ENCODE results near the gene HIRA. TPM values are rescaled to one million over a fixed set of nuclear protein-coding genes. Genes with fewer than 3 reads are reported as not detected.

Gene HIRA
- total RNA-seq, 1 experiment from 2014 or later: 22.9 TPM

DNA sequence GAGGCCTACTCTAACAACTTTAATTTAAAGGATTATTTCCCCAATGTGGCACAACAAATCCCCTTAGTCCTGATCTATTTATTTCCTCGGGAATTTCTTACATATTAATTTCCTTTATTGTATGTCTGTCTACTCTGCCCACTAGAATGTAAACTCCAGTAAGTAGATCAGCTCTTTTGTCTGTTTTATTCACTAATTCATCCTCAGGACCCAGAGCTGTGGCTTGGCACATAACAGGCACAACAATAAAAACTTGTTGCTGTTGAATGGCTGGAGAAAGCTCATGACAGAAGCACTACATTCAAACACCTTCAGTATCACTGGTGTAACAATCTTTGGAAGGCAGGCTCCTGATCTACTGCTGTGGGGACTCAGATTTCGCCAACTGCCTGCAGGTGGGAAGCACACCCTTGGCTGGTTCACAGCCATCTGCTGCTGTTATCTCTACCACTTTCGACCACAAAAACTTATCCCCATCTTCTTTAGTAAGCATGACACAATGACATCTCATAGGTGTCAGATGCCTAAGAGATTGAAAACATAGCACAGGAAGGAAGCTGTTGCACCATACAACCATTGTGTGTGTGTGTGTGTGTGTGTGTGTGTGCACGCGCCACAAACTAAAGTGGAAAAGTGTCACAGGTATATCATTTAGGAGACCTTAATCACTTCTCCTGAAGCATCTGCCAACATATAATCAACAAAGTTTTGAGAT lies 11.9 kb downstream of the HIRA start:
- in situ Hi-C loops (cut with HindIII; ENCODE audit: low pct_unique_long_range_greater_than_20kb, low sequenced_read_pairs): no loop called here
- no peak for DNase-seq (ENCODE audit: low read depth)

DNA sequence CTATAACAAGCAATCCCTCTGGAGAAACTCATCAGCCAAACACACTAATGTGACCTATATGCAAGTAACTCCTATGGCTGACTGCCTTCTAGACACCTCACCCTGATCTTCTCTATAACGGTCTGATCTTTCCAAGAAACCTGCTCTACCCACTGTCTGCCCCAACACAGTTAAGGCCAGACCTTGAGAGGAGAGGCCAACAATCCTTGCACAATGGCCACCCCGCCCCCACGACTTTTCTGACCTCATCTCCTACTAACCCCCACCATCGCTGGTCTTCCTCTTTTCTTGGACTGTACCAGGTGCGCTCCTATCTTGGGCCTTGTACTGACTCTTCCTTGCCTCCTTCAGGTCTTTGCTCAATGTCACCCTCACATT lies 12.5 kb downstream of the HIRA start:
- in situ Hi-C loops (cut with HindIII; ENCODE audit: low pct_unique_long_range_greater_than_20kb, low sequenced_read_pairs): no loop called here

GRCh38 chr22:19412923-19413322 lies 18.6 kb downstream of the HIRA start:
- in situ Hi-C loops (cut with HindIII; ENCODE audit: low pct_unique_long_range_greater_than_20kb, low sequenced_read_pairs): no loop called here
- no peak for DNase-seq (ENCODE audit: low read depth)

More for the DNA sequence above, 12.5 kb downstream of the HIRA start:
- DNase-seq (ENCODE audit: low read depth): no peak

DNA sequence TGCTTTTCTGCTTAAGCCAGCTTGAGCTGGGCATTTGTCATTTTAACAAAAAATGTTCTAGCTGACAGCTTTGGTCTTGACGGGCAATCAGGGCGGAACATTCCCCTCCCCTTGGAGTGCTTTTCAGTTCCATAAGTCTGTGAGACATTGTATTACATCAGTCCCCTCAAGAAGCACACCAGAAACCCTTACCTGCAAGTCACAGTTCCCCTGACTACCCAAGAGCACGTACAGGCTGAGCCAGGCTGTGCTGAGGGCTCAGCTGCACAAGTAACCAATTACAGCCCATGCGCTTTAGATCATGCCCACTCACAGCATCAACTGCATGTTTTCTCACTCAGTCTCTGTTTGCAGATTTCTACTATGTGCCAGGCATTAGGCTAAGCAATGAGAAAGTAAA lies 19.1 kb downstream of the HIRA start:
- in situ Hi-C loops (cut with HindIII; ENCODE audit: low pct_unique_long_range_greater_than_20kb, low sequenced_read_pairs): no loop called here
- DNase-seq (ENCODE audit: low read depth): no peak

- in situ Hi-C loops (cut with HindIII; ENCODE audit: low pct_unique_long_range_greater_than_20kb, low sequenced_read_pairs): no loop called here
Observed at GRCh38 chr22:19411690-19412045, 19.9 kb downstream of the HIRA start.

GRCh38 chr22:19410941-19411689 lies 20.4 kb downstream of the HIRA start:
- DNase-seq (ENCODE audit: low read depth): no peak
- in situ Hi-C loops (cut with HindIII; ENCODE audit: low pct_unique_long_range_greater_than_20kb, low sequenced_read_pairs): no loop called here

More at GRCh38 chr22:19411690-19412045, 19.9 kb downstream of the HIRA start:
- DNase-seq (ENCODE audit: low read depth): no peak

DNA sequence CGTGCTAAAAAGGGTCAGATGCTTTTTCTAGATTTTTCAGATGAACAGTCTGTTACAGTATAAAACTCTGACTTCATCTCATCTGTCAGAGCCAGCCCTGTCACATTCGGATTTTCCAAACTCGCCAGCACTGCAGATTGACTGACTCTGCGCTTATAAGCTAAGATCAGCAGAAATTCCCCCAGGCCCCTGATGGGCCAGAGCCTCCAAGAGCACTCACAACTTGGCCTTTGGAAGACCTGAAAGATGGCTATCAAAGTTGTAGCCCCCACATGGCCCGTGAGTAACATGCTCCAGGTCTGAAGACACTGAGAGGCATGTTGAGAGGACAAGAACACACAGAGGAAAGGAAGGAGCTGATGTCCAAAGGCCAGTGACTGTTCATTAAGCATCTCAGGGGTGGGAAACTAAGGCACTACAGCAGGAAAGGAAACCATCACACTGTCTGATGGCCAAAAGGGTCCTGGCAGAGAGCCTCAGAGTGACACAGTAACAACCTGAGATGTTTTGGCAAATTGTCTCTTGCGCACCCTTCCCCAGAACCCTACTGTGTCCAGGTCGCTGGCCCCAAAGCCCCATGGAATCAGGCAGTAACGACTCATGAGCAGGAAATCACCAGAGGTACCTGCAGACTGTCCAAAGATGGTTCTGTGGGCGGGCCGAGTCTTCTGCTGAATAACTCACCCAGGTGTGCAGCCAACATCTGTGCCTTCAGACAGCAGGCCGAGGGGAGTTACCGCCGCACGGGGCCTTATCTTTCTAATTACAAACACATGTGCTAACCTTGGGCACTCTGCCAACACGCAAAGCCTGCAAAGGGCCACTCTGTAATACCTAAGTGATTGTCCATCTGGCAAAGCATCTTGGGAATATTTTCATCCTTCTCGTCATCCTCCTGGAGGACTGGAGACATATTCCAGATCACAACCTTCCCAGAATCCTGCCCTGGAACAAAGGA lies 23.6 kb downstream of the HIRA start:
- no peak for DNase-seq (ENCODE audit: low read depth)
- in situ Hi-C loops (cut with HindIII; ENCODE audit: low pct_unique_long_range_greater_than_20kb, low sequenced_read_pairs): no loop called here

DNA sequence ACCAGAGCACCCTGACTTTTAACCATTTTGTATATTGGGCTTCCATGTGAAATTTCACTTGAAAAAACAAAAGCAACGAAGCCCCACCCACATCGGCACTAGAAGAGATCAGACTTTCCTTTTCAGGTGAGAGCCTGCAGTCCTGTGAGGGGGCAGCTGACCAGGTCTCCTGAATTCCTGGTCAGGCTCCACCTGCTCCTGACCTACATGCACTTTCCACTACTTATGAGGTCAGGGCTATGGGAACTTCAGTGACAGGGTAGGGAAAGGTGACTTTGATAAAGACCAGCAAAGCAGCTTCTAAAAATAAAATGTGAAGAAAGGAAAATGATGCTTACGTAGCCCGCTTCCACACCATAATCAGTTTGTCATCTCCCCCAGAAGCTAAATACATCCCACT lies 24.7 kb downstream of the HIRA start:
- no peak for DNase-seq (ENCODE audit: low read depth)
- in situ Hi-C loops (cut with HindIII; ENCODE audit: low pct_unique_long_range_greater_than_20kb, low sequenced_read_pairs): no loop called here

DNA sequence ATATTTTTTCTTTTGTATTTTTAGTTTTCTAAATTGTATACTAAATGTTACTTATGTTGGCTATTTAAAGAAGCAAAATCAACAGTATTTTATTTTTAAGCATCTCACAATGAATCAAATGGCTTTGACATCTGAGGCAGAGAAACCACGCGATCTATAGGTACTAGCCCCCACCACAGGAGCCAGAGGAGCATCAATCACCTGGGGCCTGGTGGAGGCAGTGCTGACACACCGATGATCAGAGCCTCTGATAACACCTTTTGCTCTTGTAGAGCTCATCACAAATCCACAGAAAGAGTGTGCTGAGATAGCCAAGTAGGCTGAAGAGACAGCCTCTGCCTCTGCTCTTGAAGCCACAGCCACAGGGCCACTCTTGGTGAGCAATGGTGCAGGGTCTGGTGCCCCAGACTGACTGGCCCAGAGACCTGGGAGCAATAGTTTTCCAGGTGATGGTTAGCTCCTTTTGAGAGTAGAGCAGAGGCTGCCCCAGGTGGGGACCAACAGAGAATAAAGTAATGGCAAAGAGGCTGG lies 25.2 kb downstream of the HIRA start:
- in situ Hi-C loops (cut with HindIII; ENCODE audit: low pct_unique_long_range_greater_than_20kb, low sequenced_read_pairs): no loop called here

DNA sequence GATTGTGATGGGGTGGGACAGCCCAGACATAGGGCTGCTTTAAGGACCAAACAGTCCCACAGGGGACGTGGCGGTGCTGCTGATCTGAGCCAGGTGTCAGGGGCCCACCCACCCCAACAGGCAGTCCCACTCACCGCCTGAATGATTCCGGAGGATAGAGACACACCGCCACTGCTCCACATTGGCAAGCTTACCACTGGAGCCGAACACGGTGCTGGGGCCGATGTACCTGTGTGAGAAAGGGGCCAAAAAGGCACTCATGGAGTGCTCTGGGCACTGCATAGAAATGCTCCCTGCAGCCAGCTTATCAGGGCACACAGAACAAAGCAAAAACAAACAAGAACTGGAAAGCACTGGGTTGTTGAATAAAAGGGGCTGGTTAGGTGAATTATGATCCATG lies 25.9 kb downstream of the HIRA start:
- in situ Hi-C loops (cut with HindIII; ENCODE audit: low pct_unique_long_range_greater_than_20kb, low sequenced_read_pairs): no loop called here
- DNase-seq (ENCODE audit: low read depth): no peak

More for the DNA sequence above, 25.2 kb downstream of the HIRA start:
- DNase-seq (ENCODE audit: low read depth): no peak

DNA sequence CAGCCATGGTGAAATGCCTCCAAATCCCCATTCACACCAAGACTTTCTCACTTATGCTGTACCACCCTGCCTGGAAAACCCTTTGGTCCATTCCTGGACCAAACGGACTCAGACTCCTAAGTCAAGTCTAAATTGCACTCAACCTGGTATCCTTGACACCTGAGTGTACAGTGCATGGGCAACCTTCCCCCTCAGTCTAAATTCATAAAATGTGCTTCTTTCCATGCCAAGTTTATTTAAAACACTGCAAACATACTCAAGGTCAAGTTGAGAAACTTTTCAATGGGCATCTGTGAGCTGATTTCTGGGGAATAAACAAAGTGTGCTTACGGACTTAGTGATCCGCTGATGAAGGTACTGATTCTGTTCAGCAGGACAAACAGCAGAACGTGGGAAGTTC lies 26.4 kb downstream of the HIRA start:
- in situ Hi-C loops (cut with HindIII; ENCODE audit: low pct_unique_long_range_greater_than_20kb, low sequenced_read_pairs): no loop called here
- DNase-seq (ENCODE audit: low read depth): no peak

DNA sequence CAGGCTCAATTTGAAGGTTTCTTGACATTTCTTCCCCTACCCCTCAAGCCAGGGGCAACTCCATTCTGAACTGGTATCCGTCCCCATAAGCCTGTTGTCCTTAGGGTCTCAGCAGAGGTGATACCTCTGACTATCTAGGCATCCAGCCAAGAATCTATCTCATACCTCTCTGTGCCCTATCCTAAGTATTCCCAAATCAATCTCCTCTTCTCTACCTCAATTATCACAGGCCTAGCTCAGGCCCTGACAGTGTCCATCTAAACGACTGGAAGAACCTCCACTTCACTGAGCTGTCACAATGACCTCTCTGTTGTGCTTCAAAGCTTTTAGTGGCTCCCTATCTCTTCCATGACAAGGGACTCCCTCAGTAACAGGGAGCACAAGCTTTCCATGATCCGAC lies 26.9 kb downstream of the HIRA start:
- in situ Hi-C loops (cut with HindIII; ENCODE audit: low pct_unique_long_range_greater_than_20kb, low sequenced_read_pairs): no loop called here

GRCh38 chr22:19402642-19403191 lies 28.8 kb downstream of the HIRA start:
- in situ Hi-C loops (cut with HindIII; ENCODE audit: low pct_unique_long_range_greater_than_20kb, low sequenced_read_pairs): no loop called here
- no peak for DNase-seq (ENCODE audit: low read depth)

More for the DNA sequence above, 26.9 kb downstream of the HIRA start:
- DNase-seq (ENCODE audit: low read depth): no peak

GRCh38 chr22:19401483-19401882 lies 30.1 kb downstream of the HIRA start:
- in situ Hi-C loops (cut with HindIII; ENCODE audit: low pct_unique_long_range_greater_than_20kb, low sequenced_read_pairs): no loop called here
- DNase-seq (ENCODE audit: low read depth): no peak

GRCh38 chr22:19400881-19401280 lies 30.7 kb downstream of the HIRA start:
- DNase-seq (ENCODE audit: low read depth): no peak
- in situ Hi-C loops (cut with HindIII; ENCODE audit: low pct_unique_long_range_greater_than_20kb, low sequenced_read_pairs): no loop called here

GRCh38 chr22:19398652-19399051 lies 32.9 kb downstream of the HIRA start:
- in situ Hi-C loops (cut with HindIII; ENCODE audit: low pct_unique_long_range_greater_than_20kb, low sequenced_read_pairs): no loop called here

GRCh38 chr22:19398206-19398605 lies 33.3 kb downstream of the HIRA start:
- in situ Hi-C loops (cut with HindIII; ENCODE audit: low pct_unique_long_range_greater_than_20kb, low sequenced_read_pairs): no loop called here
- no peak for DNase-seq (ENCODE audit: low read depth)

More at GRCh38 chr22:19398652-19399051, 32.9 kb downstream of the HIRA start:
- DNase-seq (ENCODE audit: low read depth): no peak

DNA sequence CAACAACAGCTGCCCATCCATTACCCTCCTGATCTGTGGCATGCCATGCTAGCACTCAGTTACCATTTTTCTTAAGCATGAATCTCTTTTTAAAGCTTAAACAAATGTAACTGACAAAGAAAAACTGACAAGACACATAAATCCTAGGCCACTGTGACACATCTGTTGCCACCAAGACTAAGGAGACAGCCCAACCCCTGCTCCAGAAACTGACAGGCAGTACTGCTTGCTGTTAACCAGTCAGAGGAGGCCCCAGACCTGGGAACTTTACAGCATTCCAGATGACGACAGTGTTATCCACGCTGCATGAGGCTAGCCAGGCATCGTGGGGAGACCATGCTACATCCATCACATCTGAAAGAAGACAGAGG lies 33.8 kb downstream of the HIRA start:
- no peak for DNase-seq (ENCODE audit: low read depth)
- in situ Hi-C loops (cut with HindIII; ENCODE audit: low pct_unique_long_range_greater_than_20kb, low sequenced_read_pairs): no loop called here

Measured in Caki2 (cell line).